NB4 (cell line): ENCODE results near the gene SULF2.

ENCODE experiments used
- CTCF ChIP-seq: IDR thresholded peaks from one replicate; pipeline ENCODE4 v1.5.1; 2012; ENCODE audit warnings: low read depth, low read length
- MYC ChIP-seq: IDR thresholded peaks from 2 replicates; pipeline ENCODE4 v1.6.1; 2011; ENCODE audit warnings: low read depth, low read length
- POLR2A ChIP-seq: IDR thresholded peaks from 2 replicates; pipeline ENCODE4 v1.6.1; 2011; ENCODE audit warnings: mild to moderate bottlenecking; ENCODE audit not compliant: insufficient read length; ENCODE audit errors: extremely low read depth
- TF ChIP-seq, protein P1 (sequence below): IDR thresholded peaks from 2 replicates; pipeline ENCODE4 v1.6.1; 2011; ENCODE audit warnings: low read depth, low read length

DNA sequence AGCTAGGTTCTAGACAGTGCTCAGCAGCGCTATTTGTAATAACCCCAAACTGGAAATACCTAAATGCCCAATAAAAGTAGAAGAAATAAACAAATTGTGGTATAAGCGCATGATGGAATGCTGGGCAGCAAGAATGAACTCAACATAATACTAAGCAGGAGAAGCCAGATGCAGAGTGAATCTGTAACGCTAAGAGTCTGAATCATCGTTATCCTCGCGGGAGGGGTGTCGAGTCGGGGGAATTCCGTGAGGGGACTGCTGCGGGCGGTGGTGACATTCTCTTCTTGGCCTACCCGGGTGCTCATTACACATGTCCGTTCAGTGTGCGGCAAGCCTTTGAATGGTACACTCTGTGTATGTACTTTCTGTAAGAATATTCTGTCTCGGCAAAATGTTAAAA, 83.7 kb downstream of the SULF2 start:
- TF ChIP-seq POLR2A (no peak), CTCF (no peak), MYC (no peak)
- TF ChIP-seq, protein P1, sequence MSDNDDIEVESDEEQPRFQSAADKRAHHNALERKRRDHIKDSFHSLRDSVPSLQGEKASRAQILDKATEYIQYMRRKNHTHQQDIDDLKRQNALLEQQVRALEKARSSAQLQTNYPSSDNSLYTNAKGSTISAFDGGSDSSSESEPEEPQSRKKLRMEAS: no peak
